DND-41 (cell line): ENCODE measurements around the gene NISCH.

ENCODE experiments used
- ATAC-seq: fragments of 200-7000 bp; cut with Tn5 transposase; 3 replicates; pipeline ENCODE4 v1.9.1; 2021; ENCODE audit warnings: low read depth; ENCODE audit not compliant: insufficient read depth
- DNase-seq: peaks from one replicate; pipeline ENCODE4 v3.0.0-alpha.2; 2020
- H2AFZ ChIP-seq: 2 replicates; pipeline ENCODE4 v1.6.0; 2012; ENCODE audit warnings: low read depth, low read length
- H3K27ac ChIP-seq: 2 replicates; pipeline ENCODE4 v1.5.1; 2012; ENCODE audit warnings: low read length, inconsistent platforms
- H3K27me3 ChIP-seq: fragments of 200-600 bp; sonication (generic); 2 replicates; pipeline ENCODE4 v1.6.0; 2012; ENCODE audit warnings: low read length, mild to moderate bottlenecking, inconsistent platforms; ENCODE audit not compliant: insufficient read depth, poor library complexity
- H3K36me3 ChIP-seq: 2 replicates; pipeline ENCODE4 v1.5.1; 2012; ENCODE audit warnings: low read length, inconsistent platforms; ENCODE audit not compliant: insufficient read depth
- H3K4me1 ChIP-seq: 2 replicates; pipeline ENCODE4 v1.5.1; 2012; ENCODE audit warnings: mild to moderate bottlenecking, low read length; ENCODE audit not compliant: insufficient read depth
- H3K4me2 ChIP-seq: 2 replicates; pipeline ENCODE4 v1.6.0; 2012; ENCODE audit warnings: mild to moderate bottlenecking, moderate library complexity, low read length, inconsistent platforms; ENCODE audit not compliant: insufficient read depth
- H3K4me3 ChIP-seq, 2 experiments: fragments of 200-600 bp in 1 of 2; shearing (Covaris generic) in 1 of 2; 2 replicates each; pipeline ENCODE4 v1.5.1; 2012 to 2016; ENCODE audit warnings: inconsistent platforms in 2 of 2, low read length in 2 of 2, mild to moderate bottlenecking in 2 of 2, low read depth in 1 of 2, moderate library complexity in 1 of 2
- H3K79me2 ChIP-seq: 2 replicates; pipeline ENCODE4 v1.6.0; 2012; ENCODE audit warnings: low read length, inconsistent platforms; ENCODE audit not compliant: insufficient read depth
- H3K9ac ChIP-seq: 2 replicates; pipeline ENCODE4 v1.6.0; 2012; ENCODE audit warnings: low read depth, mild to moderate bottlenecking, inconsistent platforms, low read length, moderate library complexity
- H3K9me3 ChIP-seq: 2 replicates; pipeline ENCODE4 v1.5.1; 2012; ENCODE audit warnings: low read length, moderate library complexity, mild to moderate bottlenecking, inconsistent platforms; ENCODE audit not compliant: insufficient read depth, severe bottlenecking
- H4K20me1 ChIP-seq: 2 replicates; pipeline ENCODE4 v1.6.0; 2012; ENCODE audit warnings: low read length; ENCODE audit not compliant: insufficient read depth
- EZH2 ChIP-seq: IDR thresholded peaks from 3 replicates; pipeline ENCODE4 v1.6.1; 2012; ENCODE audit warnings: borderline replicate concordance, low read depth, mild to moderate bottlenecking, moderate library complexity, low read length, inconsistent platforms; ENCODE audit not compliant: severe bottlenecking
- TF ChIP-seq, protein P1 (sequence below): IDR thresholded peaks from 2 replicates; pipeline ENCODE4 v1.5.1; 2012; ENCODE audit warnings: borderline replicate concordance, low read length, moderate library complexity, mild to moderate bottlenecking; ENCODE audit not compliant: poor library complexity, severe bottlenecking; ENCODE audit errors: extremely low read depth

The NISCH gene

DNA sequence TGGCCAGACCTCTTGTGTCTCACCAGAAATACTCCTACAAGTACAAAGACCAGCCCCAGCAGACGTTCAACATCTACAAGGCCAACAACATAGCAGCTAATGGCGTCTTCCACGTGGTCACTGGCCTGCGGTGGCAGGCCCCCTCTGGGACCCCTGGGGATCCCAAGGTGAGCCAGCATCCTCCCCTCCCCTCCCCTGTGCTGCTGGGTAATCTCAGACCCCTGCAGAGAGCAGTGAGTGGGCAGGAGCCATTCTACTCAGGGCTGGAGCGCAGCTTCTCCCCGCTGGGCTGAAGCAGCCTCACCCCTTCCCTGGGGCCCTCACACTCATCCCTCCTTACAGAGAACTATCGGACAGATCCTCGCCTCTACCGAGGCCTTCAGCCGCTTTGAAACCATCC is 49.6 kb downstream of the NISCH start:
- Histone ChIP-seq H3K4me2 (no peak overlapping the region), H3K9me3 (no peaks in the 10 kb centered on the region), H3K9ac (no peak overlapping the region), H4K20me1 (no peaks in the 10 kb centered on the region), H3K27ac (no peak overlapping the region), H3K36me3 (no peaks in the 10 kb centered on the region), H3K79me2 (no peaks in the 10 kb centered on the region), H3K4me3 (no peak overlapping the region), H2AFZ (no peak overlapping the region), H3K27me3 (no peaks in the 10 kb centered on the region), H3K4me1 (no peaks in the 10 kb centered on the region)
- no peak for DNase-seq
- TF ChIP-seq EZH2: no peak
- TF ChIP-seq, protein P1, sequence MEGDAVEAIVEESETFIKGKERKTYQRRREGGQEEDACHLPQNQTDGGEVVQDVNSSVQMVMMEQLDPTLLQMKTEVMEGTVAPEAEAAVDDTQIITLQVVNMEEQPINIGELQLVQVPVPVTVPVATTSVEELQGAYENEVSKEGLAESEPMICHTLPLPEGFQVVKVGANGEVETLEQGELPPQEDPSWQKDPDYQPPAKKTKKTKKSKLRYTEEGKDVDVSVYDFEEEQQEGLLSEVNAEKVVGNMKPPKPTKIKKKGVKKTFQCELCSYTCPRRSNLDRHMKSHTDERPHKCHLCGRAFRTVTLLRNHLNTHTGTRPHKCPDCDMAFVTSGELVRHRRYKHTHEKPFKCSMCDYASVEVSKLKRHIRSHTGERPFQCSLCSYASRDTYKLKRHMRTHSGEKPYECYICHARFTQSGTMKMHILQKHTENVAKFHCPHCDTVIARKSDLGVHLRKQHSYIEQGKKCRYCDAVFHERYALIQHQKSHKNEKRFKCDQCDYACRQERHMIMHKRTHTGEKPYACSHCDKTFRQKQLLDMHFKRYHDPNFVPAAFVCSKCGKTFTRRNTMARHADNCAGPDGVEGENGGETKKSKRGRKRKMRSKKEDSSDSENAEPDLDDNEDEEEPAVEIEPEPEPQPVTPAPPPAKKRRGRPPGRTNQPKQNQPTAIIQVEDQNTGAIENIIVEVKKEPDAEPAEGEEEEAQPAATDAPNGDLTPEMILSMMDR: no peak
- ATAC-seq: no peak

DNA sequence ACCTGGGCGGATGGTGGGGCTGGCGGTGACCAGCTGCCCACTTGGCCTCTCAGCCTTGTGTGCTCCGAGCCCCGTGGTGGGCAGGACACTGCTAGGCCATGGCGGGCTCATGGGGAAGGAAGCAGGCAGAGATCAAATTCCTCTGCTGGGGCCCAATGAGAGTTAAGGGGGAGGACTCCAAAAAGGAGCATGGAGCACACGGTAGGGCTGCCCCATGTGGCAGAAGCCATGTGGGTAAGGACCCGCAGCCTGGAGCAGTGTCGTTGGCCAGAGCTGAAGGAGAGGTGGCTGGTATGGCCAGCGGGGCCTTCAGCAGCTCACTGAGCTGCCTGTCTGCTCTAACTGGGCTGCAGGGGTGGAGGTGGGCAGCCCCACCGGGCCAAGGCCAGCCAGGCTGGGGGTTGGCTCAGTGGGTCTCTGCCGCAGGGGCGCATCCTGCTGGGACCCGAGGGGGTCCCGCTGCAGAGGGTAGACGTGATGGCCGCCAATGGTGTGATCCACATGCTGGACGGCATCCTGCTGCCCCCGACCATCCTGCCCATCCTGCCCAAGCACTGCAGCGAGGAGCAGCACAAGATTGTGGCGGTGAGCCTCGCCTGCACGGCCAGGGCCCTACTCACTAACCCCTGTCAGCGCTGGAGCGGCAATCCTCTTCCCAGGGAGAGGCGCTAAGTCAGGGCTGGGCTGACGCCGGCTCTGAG is 51.0 kb downstream of the NISCH start:
- H4K20me1 ChIP-seq: peaks cover 2% of the 10 kb centered on the region; the same call in 1 of the 2 replicates

DNA sequence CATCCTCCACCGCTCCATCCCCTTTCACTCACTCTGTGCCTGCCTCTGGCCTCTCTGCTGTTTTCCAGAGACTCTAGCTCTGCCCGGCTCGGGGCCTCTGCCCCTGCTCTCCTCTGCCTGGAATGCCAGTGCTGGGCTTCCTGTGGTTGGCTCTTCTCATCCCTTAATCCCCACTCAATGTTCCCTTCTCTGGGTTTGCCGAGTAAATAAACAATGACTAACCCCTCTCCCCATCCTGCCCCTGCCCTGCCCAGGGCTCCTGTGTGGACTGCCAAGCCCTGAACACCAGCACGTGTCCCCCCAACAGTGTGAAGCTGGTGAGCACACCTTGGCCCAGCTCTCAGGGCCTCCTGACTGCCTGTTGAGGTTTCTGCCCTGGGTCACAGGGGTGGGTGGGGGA is 52.0 kb downstream of the NISCH start:
- H3K4me3 ChIP-seq: no peak overlapping the region
- H3K79me2 ChIP-seq: no peaks in the 10 kb centered on the region
- no peaks in the 10 kb centered on the region for H3K4me1 ChIP-seq
- H2AFZ ChIP-seq: no peak overlapping the region
- H3K9me3 ChIP-seq: no peaks in the 10 kb centered on the region
- no peak overlapping the region for H3K9ac ChIP-seq
- H3K4me2 ChIP-seq: no peak overlapping the region
- peaks cover 6% of the 10 kb centered on the region for H3K27me3 ChIP-seq
- no peak overlapping the region for H3K27ac ChIP-seq
- DNase-seq: no peak
- TF ChIP-seq EZH2: no peak
- TF ChIP-seq, protein P1: no peak
- no peak for ATAC-seq
- peaks cover 4% of the 10 kb centered on the region; the same call in 1 of the 2 replicates for H4K20me1 ChIP-seq
- no peaks in the 10 kb centered on the region for H3K36me3 ChIP-seq

More for the DNA sequence above, 51.0 kb downstream of the NISCH start:
- Histone ChIP-seq H3K36me3 (no peaks in the 10 kb centered on the region), H3K4me1 (no peaks in the 10 kb centered on the region), H3K27me3 (peaks cover 6% of the 10 kb centered on the region), H3K4me3 (no peak overlapping the region), H3K79me2 (no peaks in the 10 kb centered on the region), H2AFZ (no peak overlapping the region), H3K4me2 (no peak overlapping the region), H3K27ac (no peak overlapping the region), H3K9me3 (no peaks in the 10 kb centered on the region), H3K9ac (no peak overlapping the region)
- ATAC-seq: no peak
- TF ChIP-seq, protein P1: no peak
- TF ChIP-seq EZH2: no peak
- DNase-seq: no peak
